Activated CD4-positive, alpha-beta T cell treated with anti-CD3 and anti-CD28 coated beads, Interleukin-2, amount 50 U/mL, for 24 hours (primary cell): Measurements from ENCODE around the gene MACROD2.
"Not testable (repeated sequence)": the region's sequence is repeated elsewhere in the genome, so short reads cannot be mapped to it uniquely, and the experiment has no call there.

Experiments used
- DNase-seq, 2 donors: peaks; one replicate each; pipeline ENCODE4 v3.0.0-alpha.2; 2020; ENCODE audit warnings: low read depth in 1 of 2, low spot score in 1 of 2

MACROD2 gene

DNA sequence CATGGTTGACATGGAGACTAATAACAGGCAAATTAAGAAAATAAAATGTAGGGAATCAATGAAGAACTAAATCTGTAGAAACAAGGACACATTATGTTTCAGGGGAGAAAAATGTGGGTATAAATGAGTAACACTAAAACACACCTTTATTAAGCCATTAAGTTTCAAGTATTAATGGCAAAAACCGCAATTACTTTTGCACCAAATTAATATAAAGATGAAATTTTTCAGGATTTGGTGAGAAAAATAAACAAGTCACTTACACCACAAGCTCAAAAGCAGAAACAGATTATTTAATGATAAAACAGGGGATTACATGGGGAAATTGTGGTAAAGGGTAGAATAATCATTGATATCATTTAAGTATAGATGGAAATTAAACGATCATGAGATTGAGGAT, 1135.9 kb downstream of the MACROD2 start:
- DNase-seq = no peak

- no peak for DNase-seq
Observed at GRCh38 chr20:15138548-15139126, 1143.3 kb downstream of the MACROD2 start.

- DNase-seq = no peak
Observed at GRCh38 chr20:15139522-15139921, 1144.2 kb downstream of the MACROD2 start.

- DNase-seq = no peak
Observed at GRCh38 chr20:15140286-15140685, 1145.0 kb downstream of the MACROD2 start.

DNA sequence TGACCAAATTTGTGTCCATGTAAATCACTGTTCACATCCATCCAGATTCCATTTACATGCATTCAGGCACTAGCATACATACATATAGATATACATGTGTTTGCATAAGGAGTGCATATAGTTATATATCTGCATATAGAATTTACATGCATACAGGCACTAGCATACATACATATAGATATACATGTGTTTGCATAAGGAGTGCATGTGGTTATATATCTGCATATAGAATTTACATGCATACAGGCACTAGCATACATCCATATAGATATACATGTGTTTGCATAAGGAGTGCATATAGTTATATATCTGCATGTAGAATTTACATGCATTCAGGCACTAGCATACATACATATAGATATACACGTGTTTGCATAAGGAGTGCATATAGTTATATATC, 1145.6 kb downstream of the MACROD2 start:
- not testable (repeated sequence) for DNase-seq

DNA sequence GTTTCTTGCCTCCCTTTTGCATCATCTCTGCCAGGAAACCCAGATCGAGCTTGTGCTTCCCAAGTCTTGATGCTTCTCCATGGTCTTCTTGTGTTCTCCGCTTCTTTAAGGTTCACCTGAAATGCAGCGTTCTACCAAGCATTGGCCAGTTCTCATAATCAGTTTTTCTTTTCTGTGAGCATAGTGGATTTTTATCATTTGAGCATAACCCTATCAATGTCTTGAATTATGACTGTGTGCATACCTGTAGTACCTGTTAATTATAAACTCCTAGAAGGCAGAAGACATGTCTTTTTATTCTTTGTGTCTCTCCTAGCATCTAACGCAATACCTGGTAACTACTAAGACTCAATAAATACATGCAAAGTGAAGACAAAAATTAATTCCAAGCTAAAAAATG, 1146.5 kb downstream of the MACROD2 start:
- DNase-seq = no peak

- no peak for DNase-seq
Observed at GRCh38 chr20:15143478-15143877, 1148.2 kb downstream of the MACROD2 start.

GRCh38 chr20:15144916-15145315, 1149.6 kb downstream of the MACROD2 start:
- no peak for DNase-seq

DNA sequence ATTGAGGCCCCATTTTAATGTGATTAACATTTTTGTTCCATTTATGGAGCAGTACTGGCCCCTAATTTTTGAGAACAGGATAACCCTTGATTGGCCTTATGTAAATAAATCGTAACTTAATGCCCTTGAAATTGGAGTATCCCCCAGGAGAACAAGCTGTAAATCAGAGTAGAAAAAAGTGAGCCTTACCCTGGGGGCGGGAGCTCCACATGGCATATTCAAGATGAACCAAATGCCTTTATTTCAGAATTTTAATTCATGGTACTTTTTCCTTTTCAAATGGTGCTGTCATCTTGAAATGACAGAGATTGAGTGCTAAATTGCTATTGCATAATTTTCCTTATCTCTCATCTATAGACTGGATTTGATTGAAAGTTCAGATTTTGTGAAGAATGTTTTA, 1151.6 kb downstream of the MACROD2 start:
- DNase-seq = no peak

DNA sequence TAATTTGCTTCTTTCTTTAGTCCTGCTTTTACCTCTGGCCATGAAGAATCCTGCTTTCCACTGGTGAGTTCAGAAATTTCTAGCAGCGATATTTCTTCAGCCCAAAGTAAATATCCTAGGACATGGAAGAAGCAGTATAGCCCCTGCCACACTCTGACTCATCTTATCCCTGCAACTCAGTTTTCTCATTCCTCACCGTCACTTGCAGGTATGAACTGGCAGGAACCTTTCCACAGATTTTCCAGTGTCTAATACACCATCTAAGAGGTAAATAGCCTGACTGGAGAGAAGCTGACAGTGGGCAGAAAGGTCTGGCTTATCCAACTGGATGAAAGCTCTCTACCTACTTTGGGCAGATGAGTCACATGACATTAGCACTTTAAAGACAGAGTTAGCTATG, 1158.8 kb downstream of the MACROD2 start:
- DNase-seq = no peak

- no peak for DNase-seq
Observed at GRCh38 chr20:15155848-15156401, 1160.6 kb downstream of the MACROD2 start.

GRCh38 chr20:15158533-15158932, 1163.2 kb downstream of the MACROD2 start:
- no peak for DNase-seq

DNA sequence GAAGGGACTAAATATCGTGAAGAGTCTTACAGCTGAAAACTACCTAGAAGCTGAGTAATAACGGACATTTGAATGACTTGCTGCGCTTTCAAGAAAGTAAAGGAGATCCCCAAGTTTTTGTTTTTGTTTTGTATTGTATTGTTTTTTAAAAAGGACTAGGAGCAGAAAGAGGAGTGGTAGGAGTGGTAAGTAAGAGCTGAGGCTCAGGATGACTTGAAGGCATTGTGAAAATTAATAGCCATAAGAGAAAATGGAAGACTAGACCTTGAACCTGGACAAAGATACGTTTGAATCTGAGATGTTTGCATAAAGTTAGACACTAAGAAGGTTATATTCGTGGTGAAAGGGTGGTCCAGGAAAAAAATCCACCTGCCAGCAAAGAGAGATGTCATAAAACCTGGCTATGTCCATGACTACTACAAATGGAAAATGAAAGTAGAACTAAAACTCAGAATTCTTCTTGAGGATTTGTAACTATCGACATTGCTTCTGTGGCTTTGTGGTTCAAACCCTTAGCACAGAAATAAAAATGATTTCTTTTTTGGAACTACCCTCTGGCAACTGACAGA, 1166.8 kb downstream of the MACROD2 start:
- no peak for DNase-seq

DNA sequence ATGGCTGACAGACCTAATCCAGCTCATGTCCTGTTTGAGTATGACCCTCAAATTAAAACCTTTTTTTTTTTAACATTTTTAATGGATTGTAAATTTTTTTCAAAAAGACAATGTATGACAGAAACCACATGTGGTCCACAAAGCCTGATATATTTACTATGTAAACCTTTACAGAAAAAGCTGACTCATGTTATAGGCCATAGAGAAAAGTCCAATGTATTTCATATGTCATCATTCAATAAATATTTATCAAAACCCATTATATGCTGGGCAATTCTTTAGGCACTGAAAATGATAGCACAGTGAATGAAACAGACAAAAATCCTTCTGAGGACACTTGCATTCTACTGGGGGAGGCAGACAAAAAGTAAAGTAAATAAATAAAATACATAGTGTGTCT, 1168.3 kb downstream of the MACROD2 start:
- no peak for DNase-seq

- DNase-seq = no peak
Observed at GRCh38 chr20:15164726-15165125, 1169.4 kb downstream of the MACROD2 start.

DNA sequence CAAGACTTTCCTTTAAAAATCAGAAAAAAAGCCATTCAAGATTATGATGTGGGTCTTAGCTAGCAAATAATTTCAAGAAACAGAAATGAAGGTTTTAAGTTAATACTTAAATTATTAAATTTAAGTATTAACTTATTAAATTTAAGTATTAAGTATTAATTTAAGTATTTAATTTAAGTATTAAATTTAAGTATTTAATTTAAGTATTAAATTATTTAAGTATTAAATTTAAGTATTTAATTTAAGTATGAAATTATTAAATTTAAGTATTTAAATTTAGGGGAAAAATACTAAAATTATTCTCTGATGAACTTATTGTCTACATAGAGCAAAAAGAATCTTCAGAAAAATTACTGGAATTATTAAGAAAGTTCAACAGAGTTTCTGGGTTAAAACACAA, 1171.4 kb downstream of the MACROD2 start:
- DNase-seq = no peak

DNA sequence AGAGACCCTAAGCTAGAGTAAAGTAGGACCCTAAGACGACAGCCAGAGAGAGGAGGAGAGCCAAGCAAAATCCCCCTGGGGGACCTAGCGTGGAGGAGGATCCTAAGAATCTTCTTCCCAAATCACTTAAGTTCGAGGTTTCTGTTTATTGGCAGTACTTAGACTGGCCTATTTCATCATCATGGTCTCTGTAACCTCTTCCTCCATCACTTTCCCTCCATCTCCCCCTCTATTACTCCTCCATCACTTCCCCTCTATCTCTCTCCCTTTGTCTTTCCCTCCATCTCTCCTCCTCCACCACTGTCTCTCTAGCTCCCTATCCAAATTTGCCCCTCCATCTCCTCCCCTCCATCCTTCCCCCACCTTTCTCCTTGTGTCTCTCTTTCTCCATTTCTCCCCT, 1175.7 kb downstream of the MACROD2 start:
- no peak for DNase-seq

- no peak for DNase-seq
Observed at GRCh38 chr20:15176929-15177328, 1181.6 kb downstream of the MACROD2 start.

DNA sequence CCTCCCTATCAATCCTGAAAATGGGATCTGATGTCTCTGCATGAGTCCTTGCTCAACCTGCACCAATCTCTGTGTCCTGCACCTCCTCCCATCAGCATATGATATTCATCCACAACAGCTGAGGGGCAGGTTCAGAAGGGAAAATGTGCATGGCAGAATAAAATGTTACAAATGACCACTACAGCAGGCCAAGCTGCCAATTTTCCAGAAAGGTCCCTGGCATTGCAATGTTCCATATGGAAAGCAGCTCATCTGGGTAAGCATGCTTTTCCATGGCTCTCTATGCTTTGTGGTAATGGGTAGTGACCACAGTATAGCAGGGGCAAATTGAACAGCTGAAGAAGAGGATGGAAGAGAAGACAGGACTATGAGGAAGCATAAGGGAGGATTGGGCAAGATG, 1183.3 kb downstream of the MACROD2 start:
- DNase-seq = no peak

DNA sequence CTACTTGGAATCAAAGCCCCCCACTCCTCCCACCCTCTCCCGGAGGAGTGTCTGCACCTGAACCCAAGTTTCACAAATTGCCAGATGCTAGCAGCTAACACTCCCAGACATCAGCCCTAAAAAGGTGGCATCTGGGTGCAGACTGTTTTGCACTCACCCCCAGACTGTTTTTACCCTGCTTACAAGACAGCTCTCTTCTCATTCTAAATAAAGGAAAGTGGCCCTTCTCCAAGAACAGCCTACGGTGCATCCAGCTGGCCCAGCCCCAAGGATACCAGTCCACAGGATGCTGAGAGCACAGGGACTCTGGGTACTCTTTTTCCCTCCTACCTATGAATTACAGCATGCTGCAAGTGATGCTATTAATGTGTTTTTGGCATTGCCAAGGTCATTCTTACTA, 1184.1 kb downstream of the MACROD2 start:
- no peak for DNase-seq

GRCh38 chr20:15179781-15180180, 1184.5 kb downstream of the MACROD2 start:
- DNase-seq = no peak

GRCh38 chr20:15185322-15185721, 1190.0 kb downstream of the MACROD2 start:
- DNase-seq = no peak

DNA sequence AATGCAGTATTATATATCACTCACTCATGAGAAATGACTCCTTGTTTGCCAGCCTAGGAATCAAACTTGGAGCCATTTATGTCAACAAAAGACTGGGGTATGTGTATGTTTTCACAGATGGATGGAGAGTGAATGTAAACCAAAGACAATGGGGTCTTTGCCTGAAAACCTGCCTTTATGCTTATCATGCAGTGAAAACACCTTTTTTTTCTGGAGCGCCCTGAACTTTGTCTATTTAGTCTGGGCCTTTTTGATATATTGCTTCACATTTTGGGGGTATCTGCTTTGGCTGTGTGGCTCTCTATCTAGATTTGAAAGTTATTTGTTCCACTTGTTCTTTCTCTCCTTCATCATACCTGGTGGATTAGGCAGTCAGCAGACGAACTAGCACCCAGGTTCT, 1190.6 kb downstream of the MACROD2 start:
- DNase-seq = no peak
